Subcutaneous adipose tissue (tissue), 4 donors: ENCODE measurements around the gene SLC4A2. TPM values are rescaled to one million over a fixed set of nuclear protein-coding genes. Genes with fewer than 3 reads are reported as not detected.

Source experiments
- CTCF ChIP-seq: fragments of 450-650 bp; IDR thresholded peaks from one replicate; pipeline ENCODE4 v1.5.1; 2016; ENCODE audit warnings: low read depth, mild to moderate bottlenecking, control low read depth, antibody characterized with exemption, moderate library complexity
- total RNA-seq, 4 donors: library from RNA; depleted of rRNA; stranded (reverse); fragments of >200 nt; gene quantifications; one replicate each; pipeline ENCODE4 v1.1.0, GENCODE V29; 2016

SLC4A2 gene
- total RNA-seq, 4 donors from 2014 or later = 40.1 to 65.0 (median 44.6) TPM

DNA sequence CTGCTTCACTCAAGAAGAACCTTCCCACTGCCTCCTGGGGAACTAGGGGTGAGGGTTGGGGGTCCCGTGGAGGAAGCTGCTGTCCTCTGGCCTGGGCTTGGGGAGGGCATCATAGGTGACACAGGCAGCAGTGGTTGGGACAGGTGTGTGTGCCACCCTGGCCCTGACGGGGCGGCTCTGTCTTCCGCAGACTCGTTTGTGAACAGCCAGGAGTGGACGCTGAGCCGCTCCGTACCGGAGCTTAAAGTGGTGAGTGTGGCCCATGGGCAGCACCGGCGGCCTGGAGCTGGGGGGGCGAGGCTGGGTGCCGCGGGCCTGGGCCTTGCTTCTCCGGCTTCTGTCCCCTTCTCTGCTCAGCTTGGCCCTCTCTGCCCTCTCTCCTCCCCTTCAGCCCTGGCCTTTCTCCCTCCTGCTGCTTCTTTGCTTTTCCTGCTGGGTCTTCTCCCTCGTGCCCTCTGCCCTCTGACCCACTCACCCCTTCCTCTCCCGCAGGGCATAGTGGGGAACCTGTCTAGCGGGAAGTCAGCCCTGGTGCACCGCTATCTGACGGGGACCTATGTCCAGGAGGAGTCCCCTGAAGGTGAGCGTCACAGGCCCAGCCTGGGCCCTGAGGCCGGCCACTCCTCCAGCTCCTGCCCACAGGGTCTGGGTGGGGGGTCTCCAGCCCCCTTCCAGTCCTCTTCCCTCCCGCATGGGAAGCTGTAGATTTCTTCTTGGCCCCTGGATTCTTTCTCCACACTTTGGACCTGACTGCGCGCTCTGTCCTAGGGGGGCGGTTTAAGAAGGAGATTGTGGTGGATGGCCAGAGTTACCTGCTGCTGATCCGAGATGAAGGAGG is 57.4 kb downstream of the SLC4A2 start:
- no peak for TF ChIP-seq CTCF

GRCh38 chr7:151117565-151117964 is 58.2 kb downstream of the SLC4A2 start:
- TF ChIP-seq CTCF = no peak

- TF ChIP-seq CTCF = no peak
Measured at GRCh38 chr7:151118108-151119054, 59.0 kb downstream of the SLC4A2 start.

DNA sequence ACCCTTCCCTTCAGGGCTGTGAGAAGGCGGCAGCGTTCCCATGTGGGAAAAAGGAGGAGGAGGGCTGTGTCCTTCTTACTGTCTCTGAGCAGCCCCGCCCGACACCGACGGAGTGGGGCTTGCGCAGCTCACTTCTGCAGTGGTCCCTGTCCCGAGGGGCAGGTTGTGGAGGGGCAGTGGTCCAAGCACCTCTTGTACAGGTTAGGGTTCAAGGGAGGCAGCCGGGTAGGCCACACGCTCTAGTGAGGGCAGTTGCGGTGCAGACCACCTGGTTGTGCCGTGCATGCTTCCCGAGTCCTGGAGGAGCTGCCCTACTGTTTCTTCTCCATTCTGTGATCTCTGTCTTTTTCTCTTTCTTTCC is 59.6 kb downstream of the SLC4A2 start:
- no peak for TF ChIP-seq CTCF

DNA sequence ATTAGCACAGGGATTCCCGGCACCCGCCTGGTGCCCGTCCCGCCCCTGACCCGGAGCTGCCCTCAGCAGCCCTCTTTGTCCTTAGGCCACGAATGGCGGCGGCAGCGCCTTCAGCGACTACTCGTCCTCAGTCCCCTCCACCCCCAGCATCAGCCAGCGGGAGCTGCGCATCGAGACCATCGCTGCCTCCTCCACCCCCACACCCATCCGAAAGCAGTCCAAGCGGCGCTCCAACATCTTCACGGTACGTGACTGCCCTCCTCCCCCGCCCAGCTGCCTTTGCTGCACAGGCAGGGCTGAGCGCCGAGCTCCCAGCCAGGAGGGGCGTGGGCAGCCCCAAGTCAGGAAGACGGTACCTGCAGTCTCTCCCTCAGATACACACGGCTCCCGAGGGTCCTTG is 60.5 kb downstream of the SLC4A2 start:
- TF ChIP-seq CTCF = no peak

DNA sequence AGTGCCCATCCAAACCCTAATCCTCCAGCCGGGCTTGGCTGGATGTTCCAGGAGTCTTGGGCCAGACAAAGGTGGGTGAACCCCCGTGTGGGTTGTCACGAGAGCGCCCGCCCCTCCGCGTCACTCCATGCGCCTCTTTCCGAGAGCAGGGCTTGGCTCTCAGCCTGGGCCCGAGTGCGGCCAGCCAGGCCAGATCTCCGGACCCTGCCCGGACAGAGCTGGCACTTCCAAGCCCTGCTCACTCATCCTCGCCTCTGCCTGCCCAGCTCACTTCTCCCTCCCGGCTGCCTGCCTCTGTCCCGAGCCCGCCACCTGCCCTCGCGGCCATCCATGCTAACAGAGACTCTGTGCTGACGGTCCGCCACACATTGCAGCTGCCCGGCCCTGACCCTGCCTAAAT is 61.5 kb downstream of the SLC4A2 start:
- no peak for TF ChIP-seq CTCF

GRCh38 chr7:151121380-151122170 is 62.2 kb downstream of the SLC4A2 start:
- no peak for TF ChIP-seq CTCF
